Posterior cingulate gyrus (tissue), 11 donors: Measurements from ENCODE around the gene TMIE.
"Not testable (repeated sequence)": the region's sequence is repeated elsewhere in the genome, so short reads cannot be mapped to it uniquely, and the experiment has no call there.

Source experiments
- DNase-seq, 10 donors: peaks; one replicate each; pipeline versions ENCODE4 v3.0.0 to v3.0.0-alpha.2; 2020 to 2021; ENCODE audit warnings: mixed read lengths in 3 of 10
- intact Hi-C: fragments of 100-400 bp; cut with DNase I; formaldehyde crosslinking; loops from one replicate; pipeline ENCODE4 v1.15.1; 2023

TMIE gene

GRCh38 chr3:46748170-46748569, 47.0 kb downstream of the TMIE start:
- intact Hi-C loops: no loop called here

GRCh38 chr3:46749129-46749528, 47.9 kb downstream of the TMIE start:
- intact Hi-C loops: no loop called here

More at GRCh38 chr3:46748170-46748569, 47.0 kb downstream of the TMIE start:
- no peak for DNase-seq

GRCh38 chr3:46750555-46751038, 49.4 kb downstream of the TMIE start:
- intact Hi-C loops: no loop called here
- peak in 1 of 10 donors; percentile 72 for DNase-seq

More at GRCh38 chr3:46749129-46749528, 47.9 kb downstream of the TMIE start:
- no peak for DNase-seq

- intact Hi-C loops: not testable (repeated sequence)
- peak in 1 of 10 donors; percentile 59 for DNase-seq
Observed at GRCh38 chr3:46753127-46753526, 51.9 kb downstream of the TMIE start.

- DNase-seq: no peak
- intact Hi-C loops: no loop called here
Observed at GRCh38 chr3:46755646-46756045, 54.5 kb downstream of the TMIE start.

- DNase-seq: peak in 1 of 10 donors; percentile 60
- intact Hi-C loops: no loop called here
Observed at GRCh38 chr3:46756642-46757041, 55.5 kb downstream of the TMIE start.

GRCh38 chr3:46759239-46760167, 58.3 kb downstream of the TMIE start:
- no peak for DNase-seq
- intact Hi-C loops: no loop called here
